Fibroblast of peridontal ligament (primary cell): Measurements from ENCODE around the gene MYO3B.

Experiments used
- DNase-seq: peaks from one replicate; pipeline ENCODE4 v3.0.0-alpha.2; 2010; ENCODE audit errors: extremely low read depth

Gene MYO3B

DNA sequence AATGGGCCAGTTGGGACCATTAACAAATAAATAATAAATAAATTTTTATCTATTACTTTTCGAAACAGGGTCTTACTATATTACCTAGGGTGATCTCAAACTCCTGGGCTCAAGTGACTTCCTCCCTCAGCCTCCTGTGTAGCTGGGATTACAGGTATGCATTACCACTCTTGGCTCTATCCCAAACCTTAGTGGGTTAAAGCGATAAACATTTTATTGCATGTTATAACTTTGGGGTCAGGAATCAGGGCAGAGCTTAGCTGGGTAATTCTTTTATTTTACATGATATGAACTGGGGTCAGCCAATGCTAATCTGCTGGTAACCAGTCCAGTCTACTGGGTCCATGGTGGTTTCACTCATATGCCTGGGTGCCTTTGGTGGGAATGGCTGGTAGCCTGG is 127.8 kb downstream of the MYO3B start:
- DNase-seq, result no peak

DNA sequence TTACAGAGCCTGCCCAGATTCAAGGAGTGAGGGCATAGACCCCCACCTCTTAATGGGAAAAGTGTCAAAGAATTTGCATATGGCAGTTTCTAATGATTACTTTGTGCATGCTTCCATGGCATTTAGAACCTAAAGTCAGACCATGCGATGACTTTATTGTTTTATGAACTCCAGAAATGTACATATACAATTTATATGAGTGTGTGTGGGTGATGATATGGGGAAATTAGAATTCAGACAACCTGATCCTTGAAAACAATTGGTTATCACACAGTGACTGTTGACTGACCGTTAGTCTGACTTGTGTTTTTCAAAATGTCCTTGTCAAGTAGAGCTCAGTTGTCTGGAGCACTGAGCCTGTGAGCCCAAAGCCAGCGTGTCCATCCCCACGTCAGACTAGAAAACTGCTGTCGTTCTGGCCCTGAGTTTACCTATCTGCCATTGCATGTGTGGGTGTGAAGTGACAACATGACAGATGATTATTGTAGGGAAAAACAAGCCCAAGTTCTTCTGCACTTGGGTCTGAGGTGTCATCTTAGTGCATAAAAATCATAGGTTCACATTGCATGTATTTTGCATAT is 128.4 kb downstream of the MYO3B start:
- no peak for DNase-seq

DNA sequence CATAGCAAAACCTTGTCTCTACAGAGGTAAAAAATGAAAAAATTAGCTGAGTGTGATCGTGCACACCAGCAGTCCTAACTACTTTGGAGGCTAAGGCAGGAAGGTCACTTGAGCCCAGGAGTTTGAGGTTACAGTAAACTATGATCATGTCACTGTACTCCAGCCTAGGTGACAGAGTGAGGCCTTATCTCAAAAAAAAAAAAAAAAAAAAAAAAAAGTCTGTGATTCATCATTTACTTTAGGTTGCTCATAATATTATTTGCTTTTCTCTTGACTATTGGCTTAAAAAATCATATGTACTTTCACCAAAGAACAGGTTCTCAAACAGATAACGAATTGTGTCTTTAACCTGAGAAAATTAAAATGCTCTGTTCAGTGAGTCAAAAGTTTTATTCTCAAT is 129.1 kb downstream of the MYO3B start:
- no peak for DNase-seq

DNA sequence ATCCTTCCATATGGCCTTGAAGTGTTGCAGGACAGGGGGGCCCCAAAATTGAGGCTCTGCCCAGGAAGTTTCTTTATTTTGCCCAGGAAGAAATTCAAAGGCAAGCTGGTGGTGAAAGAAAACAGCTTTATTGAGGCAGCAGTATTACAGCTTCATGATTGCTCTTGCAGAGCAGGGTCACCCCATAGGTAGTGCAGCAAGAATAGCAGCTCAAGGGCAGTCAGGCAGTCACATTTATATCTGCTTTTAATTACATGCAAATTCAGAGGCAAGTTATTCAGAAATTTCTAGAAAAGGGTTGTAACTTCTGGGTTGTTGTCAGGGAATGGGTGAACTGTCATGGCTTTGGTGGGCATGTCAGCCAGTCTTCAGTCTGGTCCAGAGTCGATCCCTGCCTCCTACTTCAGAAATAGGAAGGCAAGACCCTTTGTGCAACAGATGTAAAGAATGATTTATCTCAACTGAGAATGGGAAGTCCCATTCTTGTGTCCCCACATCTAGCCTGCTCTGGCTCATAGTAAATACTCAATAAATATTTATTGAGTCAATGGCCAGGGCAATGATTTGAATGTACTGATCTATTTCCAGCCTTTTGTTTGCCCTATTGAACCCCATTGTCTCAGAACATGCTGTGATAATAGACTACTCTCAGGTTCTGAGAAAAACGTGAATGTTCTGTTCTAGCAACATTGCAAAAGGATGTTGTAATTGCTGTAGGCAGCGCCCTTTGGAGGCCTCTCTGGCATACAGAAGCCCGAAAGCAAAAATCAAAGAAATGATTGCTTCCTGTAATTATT is 129.8 kb downstream of the MYO3B start:
- DNase-seq, result no peak

GRCh38 chr2:170310876-170311502 is 133.0 kb downstream of the MYO3B start:
- DNase-seq, result peak; percentile 29

DNA sequence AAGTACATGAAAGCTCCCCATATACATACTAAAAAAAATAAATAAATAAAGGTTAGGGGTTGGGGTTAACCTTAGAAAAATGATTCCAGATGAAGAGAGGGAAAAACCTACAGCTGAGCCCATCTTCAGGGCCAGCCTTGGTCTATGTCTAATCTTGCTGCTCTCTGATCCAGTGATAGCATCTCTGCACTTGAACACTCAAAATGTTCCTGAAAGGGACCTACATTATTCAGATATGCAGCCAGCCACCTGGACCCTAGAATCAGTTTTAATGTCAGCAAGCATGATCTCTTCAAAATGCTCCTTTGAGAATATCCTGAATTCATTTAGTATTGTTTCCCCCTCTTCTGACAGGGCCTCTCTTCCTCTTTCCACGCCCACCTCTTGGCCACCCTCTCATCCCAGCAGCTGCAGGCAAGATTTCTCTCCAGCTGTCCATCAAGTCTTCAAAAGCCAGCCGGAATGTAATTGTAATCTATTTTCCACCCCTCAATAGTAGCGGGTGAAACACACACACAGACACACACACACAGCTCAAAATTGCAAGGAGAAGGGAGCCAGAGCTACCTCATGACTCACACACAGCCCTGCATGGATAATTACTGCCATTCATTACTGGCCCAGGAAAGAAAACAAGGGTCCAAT is 135.5 kb downstream of the MYO3B start:
- peak; percentile 32 for DNase-seq

DNA sequence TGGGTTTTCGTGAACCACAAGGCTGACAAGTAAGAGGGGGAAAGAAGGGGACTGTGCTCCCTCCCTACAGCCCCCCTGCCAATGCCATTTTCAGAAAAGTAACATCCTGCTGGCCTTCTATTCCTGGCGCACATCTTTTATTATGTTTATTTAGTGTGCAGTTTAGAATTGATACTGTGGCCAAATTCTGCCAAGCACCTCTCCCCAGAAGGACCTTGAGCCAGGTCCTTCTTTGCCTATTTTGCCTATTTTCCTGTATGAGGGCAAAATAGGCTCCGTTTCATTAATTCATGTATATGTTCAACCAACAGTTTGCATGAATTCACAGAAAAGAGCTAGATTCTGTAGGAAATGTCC is 136.0 kb downstream of the MYO3B start:
- DNase-seq, result no peak

DNA sequence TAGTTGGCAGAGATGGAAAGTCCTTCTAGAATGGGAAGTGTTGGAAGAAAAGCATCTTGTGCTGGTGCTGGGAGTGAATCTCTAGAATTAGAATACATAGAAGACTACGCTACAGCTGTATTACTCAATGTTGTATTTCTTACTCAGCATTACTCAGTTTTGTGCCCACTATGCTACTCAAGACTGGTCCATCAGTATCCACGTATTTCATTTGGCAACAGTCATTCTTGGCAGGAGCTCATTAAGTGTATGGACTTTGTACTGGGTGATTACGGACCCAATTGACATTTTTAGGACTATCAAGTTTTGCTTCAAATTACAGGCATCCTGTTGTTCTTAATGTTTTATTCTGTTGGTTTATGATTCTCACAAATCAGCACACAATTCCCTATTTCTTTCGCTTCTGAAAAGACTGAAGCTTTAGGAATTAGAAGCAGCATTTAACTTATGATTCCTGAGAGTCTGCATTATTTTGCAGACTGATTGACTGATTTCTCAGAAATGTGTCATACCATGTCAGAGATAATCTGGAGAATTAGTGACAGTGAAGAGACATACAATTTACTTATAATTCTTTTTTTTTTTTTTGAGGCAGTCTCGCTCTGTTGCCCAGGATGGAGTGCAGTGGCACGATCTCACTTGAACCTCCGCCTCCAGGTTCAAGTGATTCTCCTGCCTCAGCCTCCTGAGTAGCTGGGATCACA is 136.9 kb downstream of the MYO3B start:
- DNase-seq, result peak; percentile 38

GRCh38 chr2:170320948-170321347 is 143.0 kb downstream of the MYO3B start:
- no peak for DNase-seq

- no peak for DNase-seq
Measured at GRCh38 chr2:170321526-170321925, 143.6 kb downstream of the MYO3B start.

GRCh38 chr2:170322140-170322766 is 144.3 kb downstream of the MYO3B start:
- no peak for DNase-seq

GRCh38 chr2:170323743-170324142 is 145.8 kb downstream of the MYO3B start:
- no peak for DNase-seq

DNA sequence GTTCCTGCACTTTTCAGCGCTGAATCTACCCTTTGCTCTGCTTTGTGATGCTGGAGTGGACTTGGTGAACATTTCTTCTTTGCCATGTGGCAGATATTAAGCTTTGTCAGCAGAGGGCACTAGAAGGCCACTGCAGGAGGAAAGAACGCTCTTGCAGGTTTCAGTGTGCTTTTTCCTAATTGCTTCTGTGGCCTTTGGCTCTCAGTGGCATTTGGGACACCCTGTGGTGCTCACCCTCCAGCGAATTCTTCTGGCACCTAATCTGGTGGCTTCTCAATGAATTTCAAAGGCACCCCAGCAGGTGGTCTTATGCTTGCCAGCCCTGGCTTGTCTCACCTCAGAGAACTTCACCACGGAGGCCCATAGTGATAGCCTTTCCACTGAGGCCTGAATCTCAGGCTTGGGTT is 146.7 kb downstream of the MYO3B start:
- DNase-seq, result peak; percentile 45

DNA sequence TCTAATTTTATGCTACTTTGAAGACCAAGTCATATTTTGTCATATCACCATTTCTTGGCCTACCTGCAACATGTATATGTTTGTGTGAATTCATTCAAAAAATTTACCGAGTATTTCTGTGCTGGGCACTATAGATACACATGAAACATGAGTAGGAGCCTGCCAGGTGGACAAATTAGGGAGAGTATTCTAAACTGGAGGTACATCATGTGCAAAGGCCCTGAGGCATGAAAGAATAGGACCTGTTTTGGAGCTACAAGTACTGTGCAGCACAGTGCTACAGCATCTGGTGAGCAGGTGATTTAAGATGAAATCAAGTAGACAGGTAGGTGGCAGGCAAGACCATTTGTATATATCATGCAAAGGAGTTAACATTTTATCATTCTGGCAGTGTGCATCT is 152.9 kb downstream of the MYO3B start:
- DNase-seq, result no peak

DNA sequence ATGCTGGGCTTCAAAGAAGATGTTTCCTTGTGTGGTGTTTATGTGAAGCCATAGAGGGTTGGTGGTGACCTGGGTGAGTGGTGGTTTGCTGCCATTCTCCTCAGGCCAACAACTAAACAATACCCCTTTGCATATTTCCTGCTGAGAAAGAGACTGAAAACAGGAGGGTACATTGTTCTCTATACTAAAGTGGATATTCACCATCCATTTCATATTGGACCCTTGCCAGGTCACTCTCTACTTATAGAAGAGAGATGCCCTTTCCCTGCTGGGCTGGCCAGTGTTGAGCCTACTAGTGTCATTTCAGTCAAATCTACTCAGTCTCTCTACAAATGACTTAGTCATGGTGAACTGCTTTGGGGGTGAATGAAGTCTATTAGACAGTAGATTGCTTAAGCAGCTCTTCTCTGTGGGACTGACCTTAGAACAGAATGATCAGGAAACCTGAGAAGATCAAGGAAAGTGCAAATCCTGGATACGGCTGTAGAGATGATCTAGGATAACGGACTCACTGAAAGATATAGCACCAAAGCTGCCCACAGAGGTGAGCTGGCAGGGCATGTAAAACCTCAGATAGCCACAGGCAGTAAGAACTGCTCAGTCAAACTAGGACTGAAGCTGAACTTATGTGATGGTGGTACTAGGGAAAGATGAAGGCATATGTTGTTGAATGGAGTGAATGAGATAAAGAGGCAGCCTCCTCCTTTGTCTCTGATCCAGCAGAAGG is 154.9 kb downstream of the MYO3B start:
- DNase-seq, result no peak

DNA sequence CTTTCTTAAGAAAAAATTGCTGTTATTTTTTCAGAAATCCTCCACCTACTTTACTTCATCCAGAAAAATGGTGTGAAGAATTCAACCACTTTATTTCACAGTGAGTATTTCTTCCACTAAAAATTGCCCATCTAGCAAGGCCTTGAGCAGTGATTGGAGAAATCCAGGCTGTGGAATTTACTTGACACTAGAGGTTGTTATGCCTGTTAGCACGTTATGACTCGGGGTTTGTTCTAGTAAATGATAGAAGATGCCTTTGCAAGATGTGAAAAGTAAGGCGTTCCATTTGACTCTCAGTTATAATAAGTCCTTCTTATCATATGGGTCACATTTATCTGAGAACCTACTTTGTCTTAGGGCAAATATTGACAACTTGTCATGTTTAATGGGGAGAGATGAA is 157.4 kb downstream of the MYO3B start:
- no peak for DNase-seq

DNA sequence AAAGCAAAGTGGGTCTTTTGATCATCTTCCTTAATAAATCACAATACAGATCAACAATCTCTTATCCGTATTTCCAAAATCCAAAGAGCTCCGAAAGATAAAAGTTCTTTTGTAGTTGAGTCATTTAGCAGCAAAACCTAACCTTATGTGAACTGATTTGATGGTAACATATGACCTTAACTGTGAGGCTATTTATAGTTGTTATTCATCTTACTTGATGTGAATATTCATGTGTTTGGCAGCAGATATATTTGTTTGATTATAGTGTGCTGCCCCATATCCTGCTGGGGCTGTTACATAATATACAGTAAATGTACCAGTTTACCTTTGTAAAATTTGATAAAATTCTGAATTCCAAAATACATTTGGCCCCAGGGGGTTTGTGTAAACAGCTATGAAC is 158.5 kb downstream of the MYO3B start:
- no peak for DNase-seq

- DNase-seq, result no peak
Measured at GRCh38 chr2:170336916-170337315, 159.0 kb downstream of the MYO3B start.

DNA sequence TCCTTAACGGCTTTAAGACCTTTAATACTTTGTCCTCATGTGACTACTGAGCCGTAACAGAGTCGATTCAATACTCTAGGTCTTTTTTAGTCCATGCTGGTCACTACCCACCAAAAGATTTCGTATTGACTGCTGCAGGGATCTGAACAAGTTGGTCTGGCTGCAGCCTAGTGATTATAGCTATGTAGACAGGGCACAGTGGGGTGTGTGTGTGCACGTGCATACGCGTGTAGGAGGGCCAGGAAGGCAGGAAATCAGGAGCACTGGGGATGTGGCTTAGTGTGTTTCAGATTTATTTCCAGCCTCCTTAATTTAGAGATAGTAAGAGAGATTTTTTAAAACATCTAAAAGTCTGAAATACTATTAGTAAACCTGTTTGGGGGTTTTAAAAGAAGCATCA is 161.4 kb downstream of the MYO3B start:
- DNase-seq, result no peak

DNA sequence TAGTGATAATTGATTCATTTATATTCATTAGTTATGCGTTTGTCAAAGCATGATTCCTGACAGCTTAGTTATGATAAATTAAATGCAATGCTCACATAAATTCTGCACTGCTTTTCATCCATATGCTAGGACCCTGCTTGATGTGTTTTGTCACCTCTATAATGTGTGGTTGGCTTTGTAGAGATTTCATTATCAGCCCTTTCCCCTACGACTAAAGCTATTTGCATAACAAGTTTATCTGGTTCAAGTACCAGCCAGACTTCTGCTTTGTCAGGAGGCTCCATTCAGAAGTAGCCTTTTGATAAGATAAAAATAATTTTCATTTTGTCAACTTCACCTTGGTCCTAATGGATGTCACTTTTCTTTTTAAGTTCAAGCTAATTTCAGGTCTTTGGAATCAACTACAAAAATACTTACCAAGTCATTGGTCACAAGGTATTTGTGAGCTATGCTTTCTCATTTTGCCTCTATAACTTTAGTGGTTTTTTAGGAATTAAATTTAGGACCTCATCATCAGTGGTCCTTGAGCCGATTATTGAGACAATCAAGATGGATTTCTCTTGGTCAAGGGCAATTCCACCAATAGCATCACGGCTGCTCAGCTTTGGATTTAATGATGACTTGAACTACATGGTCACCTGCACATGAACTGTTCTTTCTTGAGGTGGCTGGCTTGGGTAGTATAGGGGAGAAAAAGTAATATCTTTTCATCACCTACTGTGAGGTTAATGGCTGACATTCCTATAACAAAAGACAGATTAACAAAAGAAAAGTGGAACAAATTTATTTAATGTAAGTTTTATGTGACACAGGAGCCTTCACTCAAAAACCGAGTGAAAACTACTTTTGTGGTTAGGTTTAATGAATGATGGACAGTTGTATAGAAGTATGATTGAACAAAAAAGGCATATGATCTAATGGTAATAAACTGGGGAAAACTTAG is 162.1 kb downstream of the MYO3B start:
- DNase-seq, result no peak
